ENCODE measurements around the gene LTC4S. TPM values are rescaled to one million over a fixed set of nuclear protein-coding genes. Genes with fewer than 3 reads are reported as not detected.

The LTC4S gene
- total RNA-seq, 1 donor from 2014 or later = 5.0 TPM

DNA sequence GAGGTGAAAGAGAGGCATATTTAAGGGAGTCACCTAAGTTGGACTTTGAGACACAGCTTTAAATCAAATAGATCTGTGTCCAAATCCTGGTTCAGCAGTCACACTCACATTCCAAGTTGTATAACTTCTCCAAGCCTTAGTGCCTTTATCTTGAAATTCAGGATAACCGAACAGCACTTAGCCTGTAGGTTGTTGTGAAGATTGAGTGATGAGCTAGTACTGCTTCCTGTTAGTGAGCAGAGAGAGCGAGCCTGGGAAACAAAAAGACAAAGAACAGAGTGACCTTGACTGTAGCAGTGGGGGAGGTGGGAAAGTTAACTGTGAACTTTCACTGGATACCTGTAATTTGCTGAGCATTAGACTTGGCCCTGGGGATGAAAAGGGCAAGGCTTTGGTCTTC, 38.8 kb upstream of the LTC4S start:
- DNase-seq (ENCODE audit: low spot score in 2 of 2, unreplicated experiment in 2 of 2) = no peak
- Mint-ChIP-seq H3K27me3 (ENCODE audit: low read depth) (no peaks in the 10 kb centered on the region), H3K4me1 (peaks cover 36% of the 10 kb centered on the region), H3K36me3 (peaks cover 5% of the 10 kb centered on the region), H3K4me3 (no peak overlapping the region), H3K9me3 (no peaks in the 10 kb centered on the region), H3K27ac (peak overlapping the region; percentile 14)
- TF ChIP-seq, protein P1, sequence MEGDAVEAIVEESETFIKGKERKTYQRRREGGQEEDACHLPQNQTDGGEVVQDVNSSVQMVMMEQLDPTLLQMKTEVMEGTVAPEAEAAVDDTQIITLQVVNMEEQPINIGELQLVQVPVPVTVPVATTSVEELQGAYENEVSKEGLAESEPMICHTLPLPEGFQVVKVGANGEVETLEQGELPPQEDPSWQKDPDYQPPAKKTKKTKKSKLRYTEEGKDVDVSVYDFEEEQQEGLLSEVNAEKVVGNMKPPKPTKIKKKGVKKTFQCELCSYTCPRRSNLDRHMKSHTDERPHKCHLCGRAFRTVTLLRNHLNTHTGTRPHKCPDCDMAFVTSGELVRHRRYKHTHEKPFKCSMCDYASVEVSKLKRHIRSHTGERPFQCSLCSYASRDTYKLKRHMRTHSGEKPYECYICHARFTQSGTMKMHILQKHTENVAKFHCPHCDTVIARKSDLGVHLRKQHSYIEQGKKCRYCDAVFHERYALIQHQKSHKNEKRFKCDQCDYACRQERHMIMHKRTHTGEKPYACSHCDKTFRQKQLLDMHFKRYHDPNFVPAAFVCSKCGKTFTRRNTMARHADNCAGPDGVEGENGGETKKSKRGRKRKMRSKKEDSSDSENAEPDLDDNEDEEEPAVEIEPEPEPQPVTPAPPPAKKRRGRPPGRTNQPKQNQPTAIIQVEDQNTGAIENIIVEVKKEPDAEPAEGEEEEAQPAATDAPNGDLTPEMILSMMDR (IDR thresholded peaks at IDR 0.05; ENCODE audit: unreplicated experiment) = no peak

DNA sequence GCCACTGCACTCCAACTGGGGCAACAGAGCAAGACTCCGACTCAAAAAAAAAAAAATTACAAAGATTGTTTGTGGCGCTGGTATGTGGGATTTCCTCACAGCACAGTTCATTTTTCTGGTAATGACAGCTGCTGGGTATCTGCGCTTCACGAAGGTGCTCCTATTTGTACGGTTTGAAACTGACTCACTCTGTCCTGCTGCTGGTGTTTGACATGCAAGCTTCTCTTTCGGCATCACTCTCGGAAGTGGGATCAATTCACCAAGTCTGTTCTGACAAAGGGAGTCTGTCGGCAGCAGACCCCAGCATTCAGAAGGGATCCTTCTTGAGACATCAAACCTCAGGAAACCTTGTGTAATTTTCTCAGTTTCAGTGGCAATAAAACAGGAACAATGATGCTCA, 34.8 kb upstream of the LTC4S start:
- Mint-ChIP-seq H3K4me1 (peaks cover 58% of the 10 kb centered on the region), H3K36me3 (peaks cover under 1% of the 10 kb centered on the region), H3K9me3 (no peaks in the 10 kb centered on the region), H3K27me3 (ENCODE audit: low read depth) (no peaks in the 10 kb centered on the region), H3K4me3 (no peak overlapping the region), H3K27ac (peak overlapping the region; percentile 50)
- DNase-seq (ENCODE audit: low spot score in 2 of 2, unreplicated experiment in 2 of 2) = no peak
- TF ChIP-seq, protein P1 (IDR thresholded peaks at IDR 0.05; ENCODE audit: unreplicated experiment) = no peak

DNA sequence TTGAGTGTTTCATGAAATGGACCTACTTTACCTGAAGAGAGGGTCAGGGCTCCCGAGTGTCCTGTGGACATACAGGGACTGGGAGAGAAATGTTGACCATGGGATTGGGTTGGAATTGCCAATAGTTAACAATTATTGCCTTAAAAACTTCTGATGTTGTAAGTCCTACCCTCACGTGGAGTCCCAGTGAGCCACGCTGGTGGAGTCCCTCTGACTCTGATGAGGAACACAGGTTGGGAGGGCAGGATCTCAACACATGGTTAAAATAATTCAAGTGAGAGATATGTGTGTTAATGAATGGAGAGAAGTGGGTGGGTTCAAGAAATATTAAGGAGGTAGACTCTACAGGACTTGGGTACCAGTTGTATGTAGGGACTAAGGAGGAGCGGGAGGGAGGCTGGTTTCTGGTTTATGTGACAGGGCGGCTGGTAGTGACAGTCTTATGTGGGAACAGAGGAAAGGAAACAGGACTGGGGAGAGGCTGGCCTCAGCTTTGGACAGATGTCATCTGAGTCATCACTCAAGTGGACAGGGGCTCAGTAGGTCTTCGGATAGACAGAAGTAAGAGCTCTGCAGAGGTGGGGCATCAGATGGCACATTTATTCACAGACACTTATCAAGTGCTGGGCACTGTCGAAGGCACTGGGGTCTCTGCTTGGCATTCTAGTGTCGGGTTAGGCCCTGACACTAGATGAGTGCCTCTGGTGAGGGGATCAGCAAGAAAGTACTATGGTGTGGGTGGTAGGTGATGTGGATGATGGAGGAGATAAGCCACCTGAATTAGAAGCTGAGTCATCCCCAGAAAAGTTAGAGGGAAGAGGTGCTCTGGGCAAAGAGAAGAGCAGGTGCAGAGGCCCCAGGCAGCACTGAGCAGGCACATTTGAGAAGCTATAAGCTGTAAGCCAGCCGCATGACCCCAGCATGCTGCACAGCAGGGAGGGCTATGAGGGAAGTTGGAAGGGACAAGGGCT, 33.9 kb upstream of the LTC4S start:
- Mint-ChIP-seq H3K9me3 (no peaks in the 10 kb centered on the region), H3K4me1 (peaks cover 53% of the 10 kb centered on the region), H3K4me3 (no peak overlapping the region), H3K27ac (peak overlapping the region; percentile 50), H3K36me3 (peaks cover 2% of the 10 kb centered on the region), H3K27me3 (ENCODE audit: low read depth) (no peaks in the 10 kb centered on the region)
- TF ChIP-seq, protein P1 (IDR thresholded peaks at IDR 0.05; ENCODE audit: unreplicated experiment) = no peak
- no peak for DNase-seq (ENCODE audit: low spot score in 2 of 2, unreplicated experiment in 2 of 2)

DNA sequence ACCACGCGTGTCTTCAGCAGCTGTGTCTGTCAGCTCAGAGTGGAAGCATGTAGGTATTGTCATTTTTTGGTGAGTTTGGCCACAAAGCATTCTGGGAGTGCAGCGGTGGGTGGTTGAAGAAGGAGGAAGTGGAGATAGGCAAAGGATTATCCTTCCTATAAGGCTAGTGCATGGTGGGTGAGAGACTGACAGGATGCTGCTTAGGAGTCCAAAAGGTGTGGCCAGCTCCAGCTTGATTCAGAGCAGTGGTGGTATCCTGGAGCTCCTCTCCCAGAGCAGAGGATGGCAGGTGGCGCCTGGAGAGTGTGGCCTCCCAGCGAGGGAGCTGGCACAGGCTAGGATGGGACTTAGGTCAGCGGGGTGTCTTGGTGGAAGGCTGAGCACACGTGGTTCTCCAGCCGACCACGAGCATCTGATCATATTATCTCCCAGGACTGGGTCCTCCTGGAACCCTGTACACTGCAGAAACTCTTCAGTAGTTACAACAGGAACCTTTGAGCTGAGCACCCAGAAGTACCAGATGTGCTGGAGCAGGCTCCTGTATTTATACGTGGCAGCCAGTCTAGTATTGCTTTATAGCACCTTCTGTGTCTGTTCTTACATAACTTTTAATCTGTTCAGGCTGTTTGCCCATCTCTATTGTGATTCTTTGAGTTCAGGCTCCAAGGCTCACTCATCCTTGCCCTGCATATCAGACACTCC, 31.6 kb upstream of the LTC4S start:
- peaks cover 48% of the 10 kb centered on the region for H3K4me1 Mint-ChIP-seq
- TF ChIP-seq, protein P1 (IDR thresholded peaks at IDR 0.05; ENCODE audit: unreplicated experiment) = no peak
- peaks cover 8% of the 10 kb centered on the region for H3K36me3 Mint-ChIP-seq
- H3K27me3 Mint-ChIP-seq (ENCODE audit: low read depth) = no peaks in the 10 kb centered on the region
- H3K27ac Mint-ChIP-seq = peak overlapping the region; percentile 94
- H3K9me3 Mint-ChIP-seq = no peaks in the 10 kb centered on the region
- no peak overlapping the region for H3K4me3 Mint-ChIP-seq
- no peak for DNase-seq (ENCODE audit: low spot score in 2 of 2, unreplicated experiment in 2 of 2)

DNA sequence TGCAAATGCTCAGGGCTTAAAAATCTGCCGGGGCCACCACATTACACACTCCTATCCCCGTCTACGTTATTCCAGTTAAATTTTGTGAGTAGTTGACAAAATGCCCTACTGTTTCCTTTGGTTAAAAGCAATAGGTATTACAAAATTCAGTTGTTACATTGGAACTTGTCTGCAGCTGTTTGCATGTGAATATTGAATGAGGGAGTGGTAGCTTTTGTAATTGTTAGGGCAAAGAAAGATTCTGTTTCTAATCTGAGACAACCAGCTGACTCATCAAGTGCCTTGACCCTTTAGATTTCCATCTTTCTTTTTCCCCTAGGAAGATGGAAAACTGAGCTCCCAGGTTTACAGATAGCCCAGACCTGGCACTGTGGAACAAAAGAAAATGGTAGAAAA, 31.0 kb upstream of the LTC4S start:
- H3K9me3 Mint-ChIP-seq = no peaks in the 10 kb centered on the region
- H3K4me3 Mint-ChIP-seq = no peak overlapping the region
- H3K4me1 Mint-ChIP-seq = peaks cover 48% of the 10 kb centered on the region
- no peak for DNase-seq (ENCODE audit: low spot score in 2 of 2, unreplicated experiment in 2 of 2)
- H3K36me3 Mint-ChIP-seq = peaks cover 8% of the 10 kb centered on the region
- TF ChIP-seq, protein P1 (IDR thresholded peaks at IDR 0.05; ENCODE audit: unreplicated experiment) = no peak
- peak overlapping the region; percentile 94 for H3K27ac Mint-ChIP-seq
- no peaks in the 10 kb centered on the region for H3K27me3 Mint-ChIP-seq (ENCODE audit: low read depth)
